ENCODE results near the gene FOXRED1. TPM values are rescaled to one million over a fixed set of nuclear protein-coding genes. Genes with fewer than 3 reads are reported as not detected.
"Not testable (repeated sequence)": the region's sequence is repeated elsewhere in the genome, so short reads cannot be mapped to it uniquely, and the experiment has no call there.

FOXRED1 gene
- total RNA-seq, 1 donor from 2014 or later, result 32.1 TPM

GRCh38 chr11:126268361-126268707, 620 bp upstream of the FOXRED1 start:
- DNase-seq (ENCODE audit: low read depth), result no peak

DNA sequence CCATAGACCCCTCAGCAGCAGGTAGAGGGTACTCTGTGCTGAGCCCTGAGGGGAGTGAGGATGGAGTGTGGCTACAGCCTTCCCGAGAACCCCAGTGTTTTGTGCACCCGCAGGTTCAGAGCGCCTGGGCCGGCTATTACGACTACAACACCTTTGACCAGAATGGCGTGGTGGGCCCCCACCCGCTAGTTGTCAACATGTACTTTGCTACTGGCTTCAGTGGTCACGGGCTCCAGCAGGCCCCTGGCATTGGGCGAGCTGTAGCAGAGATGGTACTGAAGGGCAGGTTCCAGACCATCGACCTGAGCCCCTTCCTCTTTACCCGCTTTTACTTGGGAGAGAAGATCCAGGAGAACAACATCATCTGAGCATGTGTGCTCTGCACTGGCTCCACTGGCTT, 8.4 kb downstream of the FOXRED1 start:
- no peak for DNase-seq (ENCODE audit: low read depth)

GRCh38 chr11:126277780-126278179, 8.8 kb downstream of the FOXRED1 start:
- no peak for DNase-seq (ENCODE audit: low read depth)

DNA sequence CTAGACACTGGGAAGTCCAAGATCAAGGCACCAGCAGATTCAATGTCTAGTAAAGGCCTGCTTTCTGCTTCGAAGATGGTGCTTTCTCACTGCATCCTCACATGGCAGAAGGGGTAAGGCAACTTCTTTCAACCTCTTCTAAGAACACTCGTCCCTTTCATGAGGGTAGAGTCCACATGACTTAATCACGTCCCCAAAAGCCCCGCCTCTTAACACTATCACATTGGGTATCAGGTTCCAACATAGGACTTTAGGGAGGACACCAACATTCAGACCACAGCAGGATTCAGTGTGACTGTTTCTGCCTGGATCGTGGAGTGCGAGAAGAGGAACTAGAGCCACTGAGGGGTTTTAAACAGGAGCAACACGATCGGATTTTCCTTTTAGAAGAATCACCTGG, 10.2 kb downstream of the FOXRED1 start:
- no peak for DNase-seq (ENCODE audit: low read depth)

GRCh38 chr11:126280595-126280994, 11.6 kb downstream of the FOXRED1 start:
- DNase-seq (ENCODE audit: low read depth), result no peak

DNA sequence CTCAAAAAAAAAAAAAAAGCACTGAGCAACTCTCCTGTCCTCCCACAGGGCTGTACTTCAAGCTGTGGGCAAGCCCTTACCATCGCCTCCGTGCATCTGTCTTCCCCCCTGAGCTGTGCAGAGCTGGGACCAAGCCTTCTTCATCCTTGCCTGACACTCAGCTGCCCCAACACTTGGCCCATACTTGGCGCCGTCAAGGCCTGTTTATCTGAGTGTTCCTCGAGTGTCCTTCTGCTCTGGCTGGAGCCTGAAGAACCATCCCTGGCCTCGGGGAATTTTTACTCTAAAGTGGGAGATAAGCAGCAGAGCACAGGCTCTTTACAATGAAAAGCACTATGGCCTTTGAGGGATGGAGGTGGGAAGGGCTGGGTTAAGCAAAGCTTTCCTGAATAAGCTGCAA, 12.3 kb downstream of the FOXRED1 start:
- no peak for DNase-seq (ENCODE audit: low read depth)

DNA sequence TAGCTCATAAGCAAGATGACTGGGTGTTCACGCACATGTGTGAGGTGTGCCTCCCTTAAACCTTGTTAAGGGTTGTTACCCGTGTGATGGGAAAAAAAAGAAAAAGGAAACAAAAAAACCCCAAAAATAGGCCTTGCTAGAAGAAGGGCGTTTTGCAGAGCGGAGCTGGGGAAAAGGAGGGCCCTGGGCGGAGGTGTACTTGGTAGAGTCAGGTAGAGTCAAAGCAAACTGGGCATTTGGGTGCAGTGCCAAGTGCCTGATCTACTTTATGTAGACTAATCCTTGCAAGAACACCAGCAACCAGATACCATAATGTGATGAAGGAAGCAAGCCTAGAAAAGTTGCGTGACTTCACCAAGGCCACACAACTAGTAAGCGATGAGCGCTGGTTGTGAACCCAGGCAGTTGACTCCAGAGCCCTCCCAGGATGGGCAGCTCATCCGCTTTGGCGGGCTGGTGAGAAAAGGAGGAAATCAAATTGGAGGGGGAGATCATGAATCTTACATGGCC, 12.8 kb downstream of the FOXRED1 start:
- no peak for DNase-seq (ENCODE audit: low read depth)

DNA sequence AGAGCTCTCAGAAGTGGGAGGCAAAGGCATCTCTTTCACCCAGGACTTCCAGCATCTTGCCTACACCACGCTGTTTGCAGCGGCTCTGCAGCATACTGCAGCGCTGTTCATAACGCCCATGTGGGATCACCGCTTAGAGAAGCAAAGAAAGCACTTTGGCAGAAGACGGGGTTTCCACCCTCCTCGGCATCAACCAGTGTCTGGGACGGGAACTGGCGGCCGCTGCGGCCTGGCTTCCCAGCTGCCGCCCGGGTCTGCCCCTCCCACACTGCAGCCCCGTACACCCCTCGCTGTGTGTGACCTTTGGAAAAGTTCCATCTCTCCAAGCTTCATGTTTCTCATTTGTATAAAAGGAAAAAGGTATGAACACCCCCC, 13.4 kb downstream of the FOXRED1 start:
- DNase-seq (ENCODE audit: low read depth), result peak; percentile 68

DNA sequence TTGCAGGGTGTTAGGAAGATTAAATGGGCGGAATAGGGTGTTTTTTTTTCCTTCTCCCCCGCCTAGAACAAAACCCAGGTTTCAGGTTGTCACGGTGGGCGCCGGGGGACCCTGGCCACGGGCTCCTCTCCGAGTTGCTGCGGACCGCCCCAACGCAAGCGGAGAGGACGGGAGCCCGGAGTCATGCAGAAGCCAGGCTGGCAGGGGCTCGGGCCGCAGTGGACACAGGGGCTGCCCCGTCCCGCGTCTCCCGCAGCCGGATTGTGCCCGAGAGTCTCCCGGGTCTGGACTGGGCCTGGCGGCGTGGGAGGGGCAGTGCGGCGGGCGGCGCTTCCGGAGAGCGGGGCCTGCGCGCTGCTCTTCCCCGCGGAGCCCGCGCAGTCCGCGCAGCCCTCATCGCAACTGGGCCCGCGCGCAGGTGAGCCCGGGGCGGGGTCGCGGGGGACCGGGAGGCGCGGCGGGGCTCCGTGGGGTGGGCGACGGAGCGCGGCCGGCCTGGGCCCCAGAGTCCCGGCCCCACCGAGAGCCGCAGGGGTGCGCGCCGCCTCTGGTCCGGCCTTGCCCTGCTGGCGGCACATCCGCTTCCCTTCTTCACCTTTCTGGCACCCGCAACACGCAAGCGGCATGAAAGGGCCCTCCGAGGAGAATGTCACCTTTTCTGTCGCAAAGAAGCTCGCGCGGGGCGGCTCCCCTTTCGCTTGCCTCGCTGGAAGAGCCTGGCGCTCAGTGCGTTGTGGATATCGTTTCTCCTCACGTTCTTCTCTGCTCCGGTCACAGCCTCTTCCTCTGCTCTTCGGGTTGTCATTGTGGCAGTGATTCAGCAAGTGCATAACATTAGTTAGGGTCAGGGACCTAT, 14.0 kb downstream of the FOXRED1 start, which contains the start of gene TIRAP:
TSS of gene TIRAP (plus strand) at position 358 of the 856 bp plus-strand sequence. CDS start 7,802 bp downstream, outside the sequence.
- DNase-seq (ENCODE audit: low read depth), result peak; percentile 71

DNA sequence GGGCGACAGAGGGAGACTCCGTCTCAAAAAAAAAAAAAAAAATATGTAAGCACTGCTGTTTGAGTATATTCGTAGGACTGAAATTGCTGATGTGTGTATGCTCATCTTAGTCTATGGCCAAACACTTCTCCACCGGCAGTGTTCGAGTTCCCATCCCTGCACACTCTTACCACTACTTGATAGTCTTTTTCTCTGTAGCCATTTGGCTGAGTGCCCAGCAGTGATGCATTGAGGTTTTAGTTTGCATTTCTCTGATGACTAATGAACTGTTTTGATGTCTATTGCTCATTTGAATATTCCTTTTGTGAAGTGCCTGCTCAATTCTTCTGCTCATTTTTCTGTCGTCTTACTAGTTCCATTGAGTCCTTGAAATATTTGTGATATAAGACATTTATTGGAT, 15.9 kb downstream of the FOXRED1 start:
- DNase-seq (ENCODE audit: low read depth), result peak; percentile 95

- no peak for DNase-seq (ENCODE audit: low read depth)
Observed at GRCh38 chr11:126288237-126288636, 19.3 kb downstream of the FOXRED1 start.

GRCh38 chr11:126290887-126291286, 21.9 kb downstream of the FOXRED1 start:
- no peak for DNase-seq (ENCODE audit: low read depth)

DNA sequence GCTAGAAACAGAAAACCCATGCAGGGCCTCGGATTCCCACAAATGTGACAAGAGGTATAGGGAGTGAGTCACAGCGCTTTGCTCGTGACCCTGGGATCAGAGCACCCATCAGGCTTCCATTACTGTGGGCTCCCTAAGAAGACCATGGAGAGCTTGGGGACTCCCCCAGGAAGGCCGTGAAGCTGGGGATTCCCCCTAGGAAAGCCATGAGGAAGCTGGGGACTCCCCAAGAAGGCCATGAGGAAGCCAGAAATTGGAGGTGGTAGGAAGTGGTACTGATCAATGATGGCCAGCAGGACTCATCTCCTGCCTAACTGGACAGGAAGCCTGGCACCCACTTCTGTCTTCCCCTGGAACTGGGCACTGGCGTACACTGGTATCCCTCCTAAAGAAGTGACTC, 24.8 kb downstream of the FOXRED1 start:
- no peak for DNase-seq (ENCODE audit: low read depth)

DNA sequence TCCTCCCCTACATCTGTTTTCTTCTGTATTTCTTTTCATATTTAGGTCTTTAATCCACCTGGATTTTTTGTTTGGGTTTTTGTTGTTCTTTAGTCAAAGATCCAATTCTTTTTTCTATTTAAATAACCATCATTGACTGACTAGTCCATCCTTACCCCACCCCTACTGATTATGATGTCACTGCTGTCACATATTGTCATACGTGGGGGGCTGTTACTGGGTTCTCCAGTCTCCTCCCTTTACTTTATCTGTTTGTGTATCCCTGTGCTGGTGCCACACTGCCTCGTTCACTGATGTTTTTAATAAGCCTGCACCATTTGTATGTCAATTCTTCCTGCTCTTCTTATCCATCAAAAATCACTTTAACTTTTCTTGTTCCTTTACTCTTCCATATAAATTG, 28.1 kb downstream of the FOXRED1 start:
- DNase-seq (ENCODE audit: low read depth), result no peak

- peak; percentile 89 for DNase-seq (ENCODE audit: low read depth)
Observed at GRCh38 chr11:126303623-126304456, 34.9 kb downstream of the FOXRED1 start, which contains the start of gene DCPS. Gene DCPS, plus strand, starts transcription at chr11:126304060. Its CDS starts 21 bp downstream, at chr11:126304081.

GRCh38 chr11:126304457-126305075, 35.6 kb downstream of the FOXRED1 start:
- DNase-seq (ENCODE audit: low read depth), result no peak

DNA sequence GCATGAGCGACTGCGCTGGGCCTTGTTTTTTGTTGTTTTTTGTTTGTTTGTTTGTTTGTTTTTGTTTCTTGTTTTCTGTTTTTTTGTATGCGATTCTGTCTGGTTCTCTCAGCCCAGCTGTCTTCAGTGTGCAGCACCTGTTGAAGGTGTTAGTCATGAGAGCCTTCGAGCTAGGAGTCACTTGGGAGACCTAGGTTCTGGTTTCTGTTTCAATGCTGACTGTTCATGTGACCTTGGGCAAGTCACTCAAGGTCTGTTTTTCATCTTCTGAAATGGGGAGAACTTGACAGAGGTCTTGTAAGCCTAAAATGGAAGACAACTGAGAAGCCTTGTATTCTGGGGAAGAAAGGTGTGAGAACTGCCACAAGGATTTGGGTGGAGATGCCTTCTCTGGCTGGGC, 36.7 kb downstream of the FOXRED1 start:
- no peak for DNase-seq (ENCODE audit: low read depth)

DNA sequence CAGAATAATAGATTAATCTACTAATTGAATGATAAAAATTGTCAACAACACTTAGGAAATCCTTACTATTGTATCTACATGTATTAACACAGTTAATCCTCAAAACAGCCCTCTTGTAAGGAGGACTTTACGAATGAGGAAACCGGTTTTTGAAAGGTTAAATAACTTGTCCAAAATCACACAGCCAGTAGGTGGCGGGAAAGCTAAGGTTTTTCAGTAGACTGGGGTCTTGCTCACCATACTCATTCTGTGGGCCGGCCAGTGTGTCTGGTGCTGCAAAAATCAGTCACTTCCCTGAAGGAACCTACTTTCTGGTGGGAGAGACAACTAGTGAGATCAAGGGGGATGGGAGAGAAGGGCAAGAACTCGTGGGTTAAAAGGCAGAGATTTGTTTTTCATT, 38.8 kb downstream of the FOXRED1 start:
- peak; percentile 66 for DNase-seq (ENCODE audit: low read depth)

DNA sequence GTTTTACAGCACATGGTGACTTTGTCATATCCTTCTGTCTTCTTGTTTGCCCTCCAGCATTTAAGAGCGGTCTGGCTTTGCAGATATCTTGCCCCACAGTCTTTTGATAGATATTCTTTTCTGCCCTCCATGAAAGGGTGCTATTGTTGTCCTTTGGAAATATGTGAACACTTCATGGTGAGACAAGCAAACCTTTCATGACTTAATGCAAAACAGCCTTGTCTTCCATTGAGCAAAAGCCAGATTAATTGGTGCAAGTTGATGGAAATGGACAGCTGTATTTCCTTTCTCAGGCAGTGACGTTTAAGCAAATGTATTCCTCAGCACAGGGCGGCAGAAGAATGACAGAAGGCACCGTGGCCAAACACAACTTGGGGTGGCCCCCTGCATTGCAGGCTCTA, 39.3 kb downstream of the FOXRED1 start:
- peak; percentile 93 for DNase-seq (ENCODE audit: low read depth)

DNA sequence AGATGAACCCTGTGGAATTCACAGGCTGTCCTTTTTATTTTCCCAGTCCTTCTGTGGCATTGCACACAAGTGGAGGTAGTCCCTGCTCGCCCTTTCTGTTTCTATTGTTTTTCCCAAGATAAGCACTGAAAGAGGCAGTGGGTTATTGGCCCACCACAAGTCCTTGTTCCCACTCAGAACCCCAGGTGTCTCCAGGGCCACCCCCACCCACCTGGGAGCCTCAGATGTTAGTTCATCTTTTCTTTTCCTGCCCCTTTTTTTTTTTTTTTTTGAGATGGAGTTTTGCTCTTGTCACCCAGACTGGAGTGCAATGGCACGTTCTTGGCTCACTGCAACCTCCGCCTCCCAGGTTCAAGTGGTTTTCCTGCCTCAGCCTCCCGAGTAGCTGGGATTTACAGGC, 39.8 kb downstream of the FOXRED1 start:
- not testable (repeated sequence) for DNase-seq (ENCODE audit: low read depth)

DNA sequence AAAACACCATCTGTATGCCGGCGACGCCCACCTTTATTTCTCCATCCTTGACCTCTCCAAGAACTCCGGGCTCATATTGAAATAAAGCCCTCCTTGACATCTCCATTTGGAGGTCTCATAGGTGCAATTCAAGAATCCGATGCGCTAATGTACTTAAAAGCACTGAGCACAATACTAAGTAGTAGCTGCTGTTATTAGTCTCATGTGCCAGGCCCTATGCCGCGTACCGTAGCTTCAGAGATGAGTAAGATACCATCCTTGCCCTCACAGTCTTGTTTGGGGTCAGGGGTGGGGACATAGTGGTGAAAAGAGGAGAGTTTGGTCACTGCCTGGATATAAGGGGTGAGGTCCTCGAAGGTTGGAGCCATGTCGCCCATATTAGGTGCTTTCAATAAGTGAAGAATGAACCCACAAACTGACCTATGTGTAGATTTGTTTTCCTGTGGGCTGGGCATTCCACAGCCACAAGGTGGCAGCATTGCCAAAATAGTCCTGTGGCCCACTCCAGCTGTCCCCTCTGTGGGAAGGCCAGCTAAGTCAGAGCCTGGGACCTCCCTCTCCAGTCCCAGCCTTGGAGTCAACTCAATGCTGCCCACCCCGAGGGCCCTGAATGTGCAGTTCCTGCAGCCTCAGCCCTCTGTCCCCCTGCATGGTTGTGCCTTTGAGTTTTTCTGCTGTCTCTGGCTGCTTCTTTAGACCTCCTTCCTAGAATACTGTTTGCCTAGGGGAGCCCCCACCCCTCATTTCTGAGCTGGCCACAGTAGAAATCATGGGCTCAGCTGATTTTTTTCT, 41.4 kb downstream of the FOXRED1 start:
- DNase-seq (ENCODE audit: low read depth), result peak; percentile 89

All from myocyte (in vitro differentiated cells).